Measurements from ENCODE around the gene EYA2.

EYA2 gene

DNA sequence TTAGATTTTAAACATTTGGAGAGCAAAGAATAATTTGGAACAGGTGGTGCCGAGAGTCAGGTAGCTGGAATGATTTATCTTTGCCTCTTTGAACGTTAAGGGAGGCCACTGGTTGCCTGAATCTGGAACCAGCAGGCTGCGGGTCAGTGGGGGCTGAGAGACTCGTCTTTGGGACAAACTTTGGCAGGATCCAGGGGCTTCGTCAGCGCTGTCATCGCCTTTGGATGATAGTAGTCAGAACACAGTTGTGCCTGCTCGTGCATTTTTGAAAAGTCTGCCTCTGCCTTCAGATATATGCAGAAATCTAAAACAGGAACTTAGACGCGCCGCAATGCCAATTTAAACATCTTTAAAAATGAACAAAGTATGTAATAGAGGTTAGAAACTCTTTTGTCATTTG, 5.0 kb downstream of the EYA2 start:
- no peaks in the 10 kb centered on the region for H3K36me3 Mint-ChIP-seq (ENCODE audit: insufficient read depth)
- H3K4me3 Mint-ChIP-seq = no peak overlapping the region
- no peak for ATAC-seq (replicated peaks; ENCODE audit: extremely low read depth, poor library complexity, severe bottlenecking)
- peaks cover 44% of the 10 kb centered on the region for H3K27me3 Mint-ChIP-seq
- no peaks in the 10 kb centered on the region for H3K9me3 Mint-ChIP-seq
- no peaks in the 10 kb centered on the region for H3K4me1 Mint-ChIP-seq
- no peak overlapping the region for H3K27ac Mint-ChIP-seq (ENCODE audit: low read depth)
- DNase-seq (ENCODE audit: low spot score in 2 of 2) = no peak

GRCh38 chr20:46900086-46900485, 5.4 kb downstream of the EYA2 start:
- Mint-ChIP-seq H3K36me3 (ENCODE audit: insufficient read depth) (no peaks in the 10 kb centered on the region), H3K4me3 (no peak overlapping the region), H3K4me1 (no peaks in the 10 kb centered on the region), H3K27ac (ENCODE audit: low read depth) (no peak overlapping the region), H3K27me3 (peaks cover 43% of the 10 kb centered on the region), H3K9me3 (no peaks in the 10 kb centered on the region)
- no peak for DNase-seq (ENCODE audit: low spot score in 2 of 2)
- no peak for ATAC-seq (replicated peaks; ENCODE audit: extremely low read depth, poor library complexity, severe bottlenecking)

DNA sequence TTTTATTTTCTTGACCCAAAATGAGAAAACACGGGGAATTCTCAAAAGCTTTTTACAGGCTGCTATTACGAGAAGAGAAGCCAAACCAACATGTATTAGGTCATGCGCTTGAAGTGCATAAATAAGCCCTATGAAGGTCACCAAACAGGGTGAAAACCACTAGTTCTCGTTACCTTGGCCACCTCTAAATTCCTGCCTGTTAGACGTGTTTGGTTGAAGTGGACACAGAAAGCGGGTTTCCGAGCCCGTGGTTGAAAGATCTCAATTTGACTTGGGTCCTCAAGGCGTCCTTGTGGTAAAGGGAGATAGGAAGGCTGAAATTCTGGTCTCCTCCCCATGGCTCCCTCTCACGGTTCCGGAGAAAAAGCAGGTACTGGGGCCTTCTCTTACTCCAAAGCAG, 6.2 kb downstream of the EYA2 start:
- Mint-ChIP-seq H3K27me3 (peaks cover 36% of the 10 kb centered on the region), H3K4me1 (no peaks in the 10 kb centered on the region), H3K9me3 (no peaks in the 10 kb centered on the region), H3K36me3 (ENCODE audit: insufficient read depth) (no peaks in the 10 kb centered on the region), H3K27ac (ENCODE audit: low read depth) (no peak overlapping the region), H3K4me3 (no peak overlapping the region)
- DNase-seq (ENCODE audit: low spot score in 2 of 2) (no peak), ATAC-seq (replicated peaks; ENCODE audit: extremely low read depth, poor library complexity, severe bottlenecking) (no peak)

- DNase-seq (ENCODE audit: low spot score in 2 of 2) (no peak), ATAC-seq (replicated peaks; ENCODE audit: extremely low read depth, poor library complexity, severe bottlenecking) (no peak)
- peaks cover 28% of the 10 kb centered on the region for H3K27me3 Mint-ChIP-seq
- no peaks in the 10 kb centered on the region for H3K9me3 Mint-ChIP-seq
- H3K4me3 Mint-ChIP-seq = no peak overlapping the region
- H3K36me3 Mint-ChIP-seq (ENCODE audit: insufficient read depth) = no peaks in the 10 kb centered on the region
- H3K27ac Mint-ChIP-seq (ENCODE audit: low read depth) = no peak overlapping the region
- no peaks in the 10 kb centered on the region for H3K4me1 Mint-ChIP-seq
These were observed 7.0 kb downstream of the EYA2 start for GRCh38 chr20:46901638-46902037.

GRCh38 chr20:46903256-46903655, 8.6 kb downstream of the EYA2 start:
- H3K27ac Mint-ChIP-seq (ENCODE audit: low read depth) = no peak overlapping the region

GRCh38 chr20:46903937-46904336, 9.3 kb downstream of the EYA2 start:
- H3K36me3 Mint-ChIP-seq (ENCODE audit: insufficient read depth) = no peaks in the 10 kb centered on the region
- H3K4me3 Mint-ChIP-seq = no peak overlapping the region
- H3K9me3 Mint-ChIP-seq = no peaks in the 10 kb centered on the region
- peaks cover 8% of the 10 kb centered on the region for H3K27me3 Mint-ChIP-seq
- H3K4me1 Mint-ChIP-seq = no peaks in the 10 kb centered on the region
- H3K27ac Mint-ChIP-seq (ENCODE audit: low read depth) = no peak overlapping the region
- ATAC-seq (replicated peaks; ENCODE audit: extremely low read depth, poor library complexity, severe bottlenecking) (no peak), DNase-seq (ENCODE audit: low spot score in 2 of 2) (no peak)

More at GRCh38 chr20:46903256-46903655, 8.6 kb downstream of the EYA2 start:
- peaks cover 13% of the 10 kb centered on the region for H3K27me3 Mint-ChIP-seq
- H3K4me3 Mint-ChIP-seq = no peak overlapping the region
- ATAC-seq (replicated peaks; ENCODE audit: extremely low read depth, poor library complexity, severe bottlenecking) = no peak
- no peak for DNase-seq (ENCODE audit: low spot score in 2 of 2)
- H3K9me3 Mint-ChIP-seq = no peaks in the 10 kb centered on the region
- no peaks in the 10 kb centered on the region for H3K36me3 Mint-ChIP-seq (ENCODE audit: insufficient read depth)
- no peaks in the 10 kb centered on the region for H3K4me1 Mint-ChIP-seq

GRCh38 chr20:46905364-46906125, 10.9 kb downstream of the EYA2 start:
- H3K4me3 Mint-ChIP-seq = no peak overlapping the region
- no peak overlapping the region for H3K27ac Mint-ChIP-seq (ENCODE audit: low read depth)
- peaks cover 15% of the 10 kb centered on the region for H3K27me3 Mint-ChIP-seq
- DNase-seq (ENCODE audit: low spot score in 2 of 2) = no peak
- ATAC-seq (replicated peaks; ENCODE audit: extremely low read depth, poor library complexity, severe bottlenecking) = no peak
- no peaks in the 10 kb centered on the region for H3K9me3 Mint-ChIP-seq
- no peaks in the 10 kb centered on the region for H3K4me1 Mint-ChIP-seq
- no peaks in the 10 kb centered on the region for H3K36me3 Mint-ChIP-seq (ENCODE audit: insufficient read depth)

DNA sequence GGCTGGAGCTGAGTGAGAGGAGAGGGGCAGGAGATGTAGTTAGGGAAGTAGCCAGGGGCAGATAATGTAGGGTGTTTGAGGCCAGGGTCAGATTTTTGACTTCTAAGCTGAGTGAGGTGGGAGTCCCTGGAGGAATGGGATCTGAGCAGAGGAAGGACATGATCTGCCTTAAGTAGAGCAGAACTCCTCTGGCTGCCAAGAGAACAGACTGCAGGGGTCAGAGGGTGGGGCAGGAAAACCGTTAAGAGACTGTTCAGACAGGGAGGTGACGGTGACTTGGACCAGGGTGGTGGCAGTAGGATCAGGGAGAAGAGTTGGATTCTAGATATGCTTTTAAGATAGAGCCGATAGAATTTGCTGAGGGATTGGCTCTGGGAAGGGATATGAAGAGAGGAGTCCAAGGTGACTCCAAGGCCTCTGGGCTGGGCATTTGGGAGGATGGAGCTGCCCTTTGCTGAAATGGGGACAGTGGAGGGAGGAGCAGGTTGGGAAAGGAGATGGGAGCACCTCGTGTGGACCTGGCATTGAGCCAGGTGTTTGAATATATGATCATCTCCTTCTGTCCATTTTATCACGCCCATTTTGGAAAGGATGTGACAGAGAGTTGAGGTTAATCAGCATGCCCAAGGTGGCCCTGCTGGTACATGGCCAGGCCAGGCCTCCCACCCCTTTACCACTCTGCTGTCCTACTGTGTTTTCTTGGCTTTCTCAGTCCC, 18.8 kb downstream of the EYA2 start:
- ATAC-seq (replicated peaks; ENCODE audit: extremely low read depth, poor library complexity, severe bottlenecking) (no peak), DNase-seq (ENCODE audit: low spot score in 2 of 2) (no peak)
- no peak overlapping the region for H3K4me3 Mint-ChIP-seq
- H3K27me3 Mint-ChIP-seq = peaks cover 43% of the 10 kb centered on the region
- H3K27ac Mint-ChIP-seq (ENCODE audit: low read depth) = peak overlapping the region; percentile 32
- no peaks in the 10 kb centered on the region for H3K36me3 Mint-ChIP-seq (ENCODE audit: insufficient read depth)
- no peaks in the 10 kb centered on the region for H3K4me1 Mint-ChIP-seq
- no peaks in the 10 kb centered on the region for H3K9me3 Mint-ChIP-seq

DNA sequence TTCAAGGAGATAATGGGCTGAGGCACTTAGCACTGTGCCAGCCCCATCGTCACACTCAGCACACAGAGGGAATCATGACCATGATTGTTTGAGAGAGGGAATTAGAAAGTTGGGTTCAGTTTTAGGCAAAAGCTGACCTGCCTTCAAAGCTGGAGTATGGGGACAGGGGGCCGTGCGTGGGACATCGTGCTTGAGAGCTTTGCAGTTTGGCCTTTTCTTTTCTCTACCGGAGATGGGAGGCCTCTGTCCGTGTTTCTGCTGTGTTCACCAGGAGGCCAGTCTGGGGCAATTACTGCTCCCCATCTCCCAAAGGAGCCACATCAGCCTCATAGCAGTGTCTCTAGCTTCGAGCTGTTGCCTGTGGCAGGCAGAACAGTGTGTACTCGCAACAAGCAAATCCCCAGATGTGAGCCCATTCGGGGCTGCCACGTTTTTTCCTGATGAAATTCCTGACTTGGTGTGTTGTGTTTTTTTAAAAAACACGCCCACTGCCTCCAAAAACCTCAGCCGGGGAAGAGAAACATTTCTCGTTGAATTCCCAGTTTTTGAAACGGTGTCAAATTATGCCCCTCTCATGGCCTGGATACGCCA, 20.2 kb downstream of the EYA2 start:
- ATAC-seq (replicated peaks; ENCODE audit: extremely low read depth, poor library complexity, severe bottlenecking) = no peak
- no peaks in the 10 kb centered on the region for H3K9me3 Mint-ChIP-seq
- no peak overlapping the region for H3K27ac Mint-ChIP-seq (ENCODE audit: low read depth)
- DNase-seq (ENCODE audit: low spot score in 2 of 2) = no peak
- no peaks in the 10 kb centered on the region for H3K4me1 Mint-ChIP-seq
- H3K36me3 Mint-ChIP-seq (ENCODE audit: insufficient read depth) = no peaks in the 10 kb centered on the region
- peaks cover 34% of the 10 kb centered on the region for H3K27me3 Mint-ChIP-seq
- H3K4me3 Mint-ChIP-seq = no peak overlapping the region

- H3K27ac Mint-ChIP-seq (ENCODE audit: low read depth) = no peak overlapping the region
- DNase-seq (ENCODE audit: low spot score in 2 of 2) (no peak), ATAC-seq (replicated peaks; ENCODE audit: extremely low read depth, poor library complexity, severe bottlenecking) (no peak)
- H3K36me3 Mint-ChIP-seq (ENCODE audit: insufficient read depth) = no peaks in the 10 kb centered on the region
- no peaks in the 10 kb centered on the region for H3K9me3 Mint-ChIP-seq
- H3K4me3 Mint-ChIP-seq = no peak overlapping the region
- H3K27me3 Mint-ChIP-seq = peaks cover 30% of the 10 kb centered on the region
- H3K4me1 Mint-ChIP-seq = no peaks in the 10 kb centered on the region
These were observed 21.1 kb downstream of the EYA2 start for GRCh38 chr20:46915575-46916257.

DNA sequence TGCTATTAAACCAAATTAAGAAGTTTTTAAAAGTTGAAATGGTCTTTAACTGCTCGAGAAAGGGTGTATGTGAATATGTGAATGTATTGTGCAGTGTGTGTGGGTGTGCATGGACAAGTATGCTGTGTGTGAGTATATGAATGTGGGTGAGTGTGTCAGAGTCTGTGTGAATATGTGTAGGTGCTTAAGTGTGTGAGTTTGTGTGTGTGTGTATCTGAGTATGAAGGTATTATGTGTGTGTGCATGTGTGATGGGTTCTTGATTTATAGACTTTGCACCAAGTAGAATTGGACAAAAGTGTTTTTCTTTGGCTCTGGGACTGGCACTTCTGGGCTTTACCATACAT, 21.6 kb downstream of the EYA2 start:
- Mint-ChIP-seq H3K27ac (ENCODE audit: low read depth) (no peak overlapping the region), H3K36me3 (ENCODE audit: insufficient read depth) (no peaks in the 10 kb centered on the region), H3K9me3 (no peaks in the 10 kb centered on the region), H3K27me3 (peaks cover 33% of the 10 kb centered on the region), H3K4me3 (no peak overlapping the region), H3K4me1 (no peaks in the 10 kb centered on the region)
- DNase-seq (ENCODE audit: low spot score in 2 of 2) (no peak), ATAC-seq (replicated peaks; ENCODE audit: extremely low read depth, poor library complexity, severe bottlenecking) (no peak)

GRCh38 chr20:46917155-46917554, 22.5 kb downstream of the EYA2 start:
- H3K9me3 Mint-ChIP-seq = no peaks in the 10 kb centered on the region
- H3K4me1 Mint-ChIP-seq = no peaks in the 10 kb centered on the region
- H3K36me3 Mint-ChIP-seq (ENCODE audit: insufficient read depth) = no peaks in the 10 kb centered on the region
- ATAC-seq (replicated peaks; ENCODE audit: extremely low read depth, poor library complexity, severe bottlenecking) (no peak), DNase-seq (ENCODE audit: low spot score in 2 of 2) (no peak)
- peaks cover 33% of the 10 kb centered on the region for H3K27me3 Mint-ChIP-seq
- H3K4me3 Mint-ChIP-seq = no peak overlapping the region
- H3K27ac Mint-ChIP-seq (ENCODE audit: low read depth) = no peak overlapping the region
